Sigmoid colon (tissue), 7 donors: ENCODE measurements around the gene LIPG. TPM values are rescaled to one million over a fixed set of nuclear protein-coding genes. Genes with fewer than 3 reads are reported as not detected.

Experiments
- DNase-seq: peaks from one replicate; pipeline ENCODE4 v3.0.0-alpha.2; 2019
- H3K27ac ChIP-seq, 4 donors: fragments of 200-600 bp; sonication (generic); one replicate each; pipeline ENCODE4 v1.5.1; 2016 to 2019; ENCODE audit warnings: mild to moderate bottlenecking in 1 of 4
- H3K27me3 ChIP-seq, 3 donors: fragments of 200-600 bp; sonication (generic); one replicate each; pipeline ENCODE4 v1.5.1; 2019; ENCODE audit warnings: mild to moderate bottlenecking in 1 of 3
- H3K36me3 ChIP-seq, 4 donors: fragments of 200-600 bp; sonication (generic); one replicate each; pipeline ENCODE4 v1.5.1; 2016 to 2019
- H3K4me1 ChIP-seq, 4 donors: fragments of 200-600 bp; sonication (generic); one replicate each; pipeline ENCODE4 v1.5.1; 2017 to 2019
- H3K4me3 ChIP-seq, 4 donors: fragments of 200-600 bp; sonication (generic); one replicate each; pipeline ENCODE4 v1.5.1; 2017 to 2019; ENCODE audit warnings: mild to moderate bottlenecking in 2 of 4, moderate library complexity in 1 of 4
- H3K9me3 ChIP-seq, 4 donors: fragments of 200-600 bp in 3 of 4; sonication (generic) in 3 of 4; one replicate each; pipeline versions ENCODE4 v1.5.1 to v1.6.1; 2013 to 2019
- EP300 ChIP-seq, 4 donors: sonication (generic); formaldehyde crosslinking; IDR thresholded peaks; one replicate each; pipeline ENCODE4 v1.6.1; 2017; ENCODE audit warnings: antibody characterized with exemption in 4 of 4
- POLR2A ChIP-seq, 2 donors: fragments of 450-650 bp; IDR thresholded peaks; one replicate each; pipeline ENCODE4 v1.6.1; 2016; ENCODE audit warnings: antibody characterized with exemption in 2 of 2, mild to moderate bottlenecking in 2 of 2, moderate library complexity in 2 of 2
- POLR2AphosphoS5 ChIP-seq, 4 donors: sonication (generic); formaldehyde crosslinking; IDR thresholded peaks; one replicate each; pipeline ENCODE4 v1.6.1; 2017; ENCODE audit warnings: antibody characterized with exemption in 4 of 4
- WGBS, 2 donors: extraction: QIAGEN DNeasy Blood & Tissue Kit; methylation state at CpG; one replicate each; pipeline ENCODE4 v1.1.7; 2013; 5-methylcytosine and 5-hydroxymethylcytosine counted together
- intact Hi-C: fragments of 100-400 bp; cut with DNase I; formaldehyde crosslinking; loops from one replicate; pipeline ENCODE4 v1.15.1; 2023
- polyA plus RNA-seq, 3 donors: library from polyadenylated mRNA; stranded (reverse); fragments of 200-250 nt; gene quantifications; one replicate each; pipeline ENCODE4 v1.2.3, GENCODE V29; 2013
- total RNA-seq, 4 donors: library from RNA; depleted of rRNA; stranded (reverse); fragments of >200 nt; gene quantifications; one replicate each; pipeline ENCODE4 v1.1.0, GENCODE V29; 2016
- TF ChIP-seq, protein P1 (sequence below), 4 experiments: fragments of 450-650 bp in 3 of 4; fragments of 200-600 bp in 1 of 4; IDR thresholded peaks; one replicate each; pipeline ENCODE4 v1.5.1; 2016 to 2019; ENCODE audit warnings: antibody characterized with exemption in 4 of 4, mild to moderate bottlenecking in 3 of 4, moderate library complexity in 2 of 4
- donor health status: healthy with polysubstance abuse.
- donor health status: Bipolar disorder and iron deficiency.
- donor health status: healthy.

The LIPG gene
- total and polyA plus RNA-seq, 7 donors: under 0.01 to 21.9 (median 2.4) TPM

GRCh38 chr18:49524951-49525350 lies 36.9 kb upstream of the LIPG start:
- intact Hi-C loops: no loop called here
- Histone ChIP-seq H3K27ac (no peak overlapping the region), H3K27me3 (no peaks in the 10 kb centered on the region), H3K4me1 (no peaks in the 10 kb centered on the region), H3K9me3 (no peaks in the 10 kb centered on the region), H3K4me3 (no peak overlapping the region), H3K36me3 (no peaks in the 10 kb centered on the region)
- WGBS, 2 donors: 97 to 99% methylated on average over 2 of the region's 2 CpGs
- TF ChIP-seq POLR2A (IDR thresholded peaks at IDR 0.05) (no peak), POLR2AphosphoS5 (IDR thresholded peaks at IDR 0.05) (no peak), EP300 (IDR thresholded peaks at IDR 0.05) (no peak)
- TF ChIP-seq, protein P1, sequence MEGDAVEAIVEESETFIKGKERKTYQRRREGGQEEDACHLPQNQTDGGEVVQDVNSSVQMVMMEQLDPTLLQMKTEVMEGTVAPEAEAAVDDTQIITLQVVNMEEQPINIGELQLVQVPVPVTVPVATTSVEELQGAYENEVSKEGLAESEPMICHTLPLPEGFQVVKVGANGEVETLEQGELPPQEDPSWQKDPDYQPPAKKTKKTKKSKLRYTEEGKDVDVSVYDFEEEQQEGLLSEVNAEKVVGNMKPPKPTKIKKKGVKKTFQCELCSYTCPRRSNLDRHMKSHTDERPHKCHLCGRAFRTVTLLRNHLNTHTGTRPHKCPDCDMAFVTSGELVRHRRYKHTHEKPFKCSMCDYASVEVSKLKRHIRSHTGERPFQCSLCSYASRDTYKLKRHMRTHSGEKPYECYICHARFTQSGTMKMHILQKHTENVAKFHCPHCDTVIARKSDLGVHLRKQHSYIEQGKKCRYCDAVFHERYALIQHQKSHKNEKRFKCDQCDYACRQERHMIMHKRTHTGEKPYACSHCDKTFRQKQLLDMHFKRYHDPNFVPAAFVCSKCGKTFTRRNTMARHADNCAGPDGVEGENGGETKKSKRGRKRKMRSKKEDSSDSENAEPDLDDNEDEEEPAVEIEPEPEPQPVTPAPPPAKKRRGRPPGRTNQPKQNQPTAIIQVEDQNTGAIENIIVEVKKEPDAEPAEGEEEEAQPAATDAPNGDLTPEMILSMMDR (IDR thresholded peaks at IDR 0.05): no peak
- no peak for DNase-seq

DNA sequence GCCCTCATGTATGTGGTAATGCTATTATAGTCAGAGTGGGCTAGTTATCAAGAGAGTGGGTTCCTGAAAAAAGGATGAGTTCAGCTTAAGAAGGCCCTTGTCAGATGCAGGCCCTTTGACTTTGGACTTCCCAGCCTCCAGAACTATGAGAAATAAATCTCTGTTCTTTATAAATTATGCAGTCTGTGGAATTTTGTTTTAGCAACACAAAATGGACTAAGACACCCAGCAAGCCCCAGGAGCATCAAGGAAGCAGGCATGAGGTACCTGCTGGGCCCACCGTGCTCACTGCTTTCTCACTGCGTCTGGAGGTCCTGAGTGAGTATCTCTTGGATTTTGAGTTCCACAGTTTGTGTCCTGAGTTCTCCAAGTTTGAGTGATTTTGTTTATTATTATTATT lies 35.9 kb upstream of the LIPG start:
- no peaks in the 10 kb centered on the region for H3K4me1 ChIP-seq

DNA sequence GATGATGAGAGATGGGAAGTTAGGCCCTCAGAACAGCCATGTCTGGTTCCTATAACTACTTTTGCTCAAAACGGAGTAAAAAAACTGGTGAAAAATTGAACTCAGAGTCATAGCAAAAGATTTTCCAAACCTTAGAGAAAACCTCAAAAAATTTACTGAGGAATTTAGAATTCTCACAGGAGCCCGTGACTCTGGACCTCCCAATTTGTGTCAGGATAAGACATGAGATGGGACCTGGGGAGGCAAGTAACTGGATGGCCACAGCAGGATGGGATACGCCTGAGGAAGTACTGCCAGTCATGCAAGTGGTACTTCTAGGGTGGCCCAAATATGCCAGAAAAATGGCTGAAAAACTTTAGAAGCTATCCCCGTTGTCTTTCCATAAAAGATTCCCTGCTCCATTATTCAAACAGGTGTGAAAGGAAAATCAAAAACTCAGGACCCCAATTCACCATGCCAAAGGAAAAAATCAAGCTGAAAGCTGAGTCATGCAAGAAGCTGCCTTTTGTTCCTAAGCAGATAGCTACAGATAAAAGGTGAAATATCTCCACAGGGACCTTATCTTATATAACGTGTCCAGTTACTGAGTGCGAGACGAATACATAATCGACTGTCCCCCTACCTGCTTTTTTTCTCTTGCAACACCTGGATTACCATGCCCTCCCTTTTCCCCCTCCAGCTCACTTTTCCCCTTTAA lies 34.1 kb upstream of the LIPG start:
- no peaks in the 10 kb centered on the region for H3K9me3 ChIP-seq
- no peak overlapping the region for H3K27ac ChIP-seq
- no peak for DNase-seq
- no peak overlapping the region for H3K4me3 ChIP-seq
- no peaks in the 10 kb centered on the region for H3K36me3 ChIP-seq
- 74 to 77% methylated on average over 8 of the region's 8 CpGs for WGBS, 2 donors
- H3K4me1 ChIP-seq: no peaks in the 10 kb centered on the region
- TF ChIP-seq POLR2AphosphoS5 (IDR thresholded peaks at IDR 0.05) (no peak), POLR2A (IDR thresholded peaks at IDR 0.05) (no peak), EP300 (IDR thresholded peaks at IDR 0.05) (no peak)
- TF ChIP-seq, protein P1 (IDR thresholded peaks at IDR 0.05): no peak
- no peaks in the 10 kb centered on the region for H3K27me3 ChIP-seq
- intact Hi-C loops: no loop called here

More for the DNA sequence above, 35.9 kb upstream of the LIPG start:
- Histone ChIP-seq H3K9me3 (no peaks in the 10 kb centered on the region), H3K27ac (no peak overlapping the region), H3K4me3 (no peak overlapping the region), H3K36me3 (no peaks in the 10 kb centered on the region), H3K27me3 (no peaks in the 10 kb centered on the region)
- no peak for TF ChIP-seq POLR2A (IDR thresholded peaks at IDR 0.05)
- TF ChIP-seq EP300 (IDR thresholded peaks at IDR 0.05): no peak
- TF ChIP-seq, protein P1 (IDR thresholded peaks at IDR 0.05): no peak
- TF ChIP-seq POLR2AphosphoS5 (IDR thresholded peaks at IDR 0.05): no peak
- intact Hi-C loops: no loop called here
- no peak for DNase-seq
- WGBS, 2 donors: 90 to 100% methylated on average over 2 of the region's 2 CpGs

GRCh38 chr18:49529596-49529995 lies 32.3 kb upstream of the LIPG start:
- Histone ChIP-seq H3K4me1 (no peaks in the 10 kb centered on the region), H3K27ac (no peak overlapping the region), H3K9me3 (no peaks in the 10 kb centered on the region), H3K36me3 (no peaks in the 10 kb centered on the region), H3K27me3 (no peaks in the 10 kb centered on the region), H3K4me3 (no peak overlapping the region)
- intact Hi-C loops: no loop called here
- DNase-seq: no peak
- no peak for TF ChIP-seq POLR2A (IDR thresholded peaks at IDR 0.05)
- TF ChIP-seq POLR2AphosphoS5 (IDR thresholded peaks at IDR 0.05): no peak
- TF ChIP-seq EP300 (IDR thresholded peaks at IDR 0.05): no peak
- TF ChIP-seq, protein P1 (IDR thresholded peaks at IDR 0.05): no peak
- 12 to 54% methylated on average over 3 of the region's 3 CpGs for WGBS, 2 donors
